Measurements from ENCODE around the gene OR52I1.

The OR52I1 gene

DNA sequence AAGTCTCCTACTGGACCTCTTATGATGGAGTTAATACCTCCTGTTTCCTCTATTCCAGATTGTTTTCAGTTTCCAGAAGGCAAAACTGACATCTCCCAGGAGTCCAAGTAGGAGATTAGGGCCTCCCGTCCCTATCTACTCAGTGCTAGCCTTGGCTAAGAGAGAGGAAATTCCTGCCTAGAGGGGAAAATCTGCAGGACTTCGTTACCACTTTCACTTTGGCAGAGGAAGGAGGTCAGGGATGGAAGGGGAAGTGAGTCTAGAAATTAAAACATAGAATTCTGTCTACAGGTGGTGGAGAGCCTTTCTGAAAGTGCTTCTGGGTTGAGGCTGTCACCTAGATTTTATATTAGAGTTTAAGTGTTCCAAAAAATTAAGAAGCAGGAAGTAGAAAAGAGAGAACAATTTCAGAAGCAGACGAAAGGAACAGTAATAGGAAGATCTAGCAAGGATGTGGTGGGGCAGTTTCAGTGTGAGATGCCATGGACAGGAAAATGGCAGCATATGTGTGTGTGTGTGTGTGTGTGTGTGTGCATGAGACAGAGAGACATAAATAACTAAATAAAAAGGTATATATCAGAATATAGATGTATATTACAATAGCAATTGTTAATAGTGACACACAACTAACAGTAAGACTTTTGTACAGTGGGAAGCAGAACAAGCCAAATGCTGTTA lies 16.6 kb downstream of the OR52I1 start:
- peak; percentile 11 for DNase-seq (ENCODE audit: low read depth)
- TF ChIP-seq, protein P1, sequence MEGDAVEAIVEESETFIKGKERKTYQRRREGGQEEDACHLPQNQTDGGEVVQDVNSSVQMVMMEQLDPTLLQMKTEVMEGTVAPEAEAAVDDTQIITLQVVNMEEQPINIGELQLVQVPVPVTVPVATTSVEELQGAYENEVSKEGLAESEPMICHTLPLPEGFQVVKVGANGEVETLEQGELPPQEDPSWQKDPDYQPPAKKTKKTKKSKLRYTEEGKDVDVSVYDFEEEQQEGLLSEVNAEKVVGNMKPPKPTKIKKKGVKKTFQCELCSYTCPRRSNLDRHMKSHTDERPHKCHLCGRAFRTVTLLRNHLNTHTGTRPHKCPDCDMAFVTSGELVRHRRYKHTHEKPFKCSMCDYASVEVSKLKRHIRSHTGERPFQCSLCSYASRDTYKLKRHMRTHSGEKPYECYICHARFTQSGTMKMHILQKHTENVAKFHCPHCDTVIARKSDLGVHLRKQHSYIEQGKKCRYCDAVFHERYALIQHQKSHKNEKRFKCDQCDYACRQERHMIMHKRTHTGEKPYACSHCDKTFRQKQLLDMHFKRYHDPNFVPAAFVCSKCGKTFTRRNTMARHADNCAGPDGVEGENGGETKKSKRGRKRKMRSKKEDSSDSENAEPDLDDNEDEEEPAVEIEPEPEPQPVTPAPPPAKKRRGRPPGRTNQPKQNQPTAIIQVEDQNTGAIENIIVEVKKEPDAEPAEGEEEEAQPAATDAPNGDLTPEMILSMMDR (conservative IDR thresholded peaks at IDR 0.05; ENCODE audit: low read length) = no peak
- H3K4me3 ChIP-seq (ENCODE audit: low read length) = peak overlapping the region; percentile 7

DNA sequence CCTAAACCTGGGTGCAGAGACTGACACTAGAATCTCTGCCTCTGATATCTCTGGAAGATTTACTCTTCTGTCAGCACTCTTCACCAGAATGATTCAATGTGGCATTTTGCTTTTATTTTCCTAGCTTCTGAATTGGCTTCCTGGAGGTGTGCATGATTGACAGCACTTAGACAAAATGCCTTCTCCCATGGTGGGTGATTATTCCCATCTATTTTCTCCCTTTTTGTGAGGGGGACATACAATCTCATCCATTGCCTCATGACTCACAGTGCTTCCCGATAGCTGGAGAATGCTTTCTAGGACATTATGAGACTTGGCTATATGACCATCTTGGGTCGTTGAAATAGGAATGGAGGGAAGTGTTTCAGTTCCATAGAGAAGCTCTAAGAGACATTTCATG lies 18.1 kb downstream of the OR52I1 start:
- no peak overlapping the region for H3K4me3 ChIP-seq (ENCODE audit: low read length)
- TF ChIP-seq, protein P1 (conservative IDR thresholded peaks at IDR 0.05; ENCODE audit: low read length) = no peak
- DNase-seq (ENCODE audit: low read depth) = no peak

- TF ChIP-seq, protein P1 (conservative IDR thresholded peaks at IDR 0.05; ENCODE audit: low read length) = no peak
- H3K4me3 ChIP-seq (ENCODE audit: low read length) = no peak overlapping the region
- no peak for DNase-seq (ENCODE audit: low read depth)
Measured at GRCh38 chr11:4615856-4616444, 22.1 kb downstream of the OR52I1 start.

DNA sequence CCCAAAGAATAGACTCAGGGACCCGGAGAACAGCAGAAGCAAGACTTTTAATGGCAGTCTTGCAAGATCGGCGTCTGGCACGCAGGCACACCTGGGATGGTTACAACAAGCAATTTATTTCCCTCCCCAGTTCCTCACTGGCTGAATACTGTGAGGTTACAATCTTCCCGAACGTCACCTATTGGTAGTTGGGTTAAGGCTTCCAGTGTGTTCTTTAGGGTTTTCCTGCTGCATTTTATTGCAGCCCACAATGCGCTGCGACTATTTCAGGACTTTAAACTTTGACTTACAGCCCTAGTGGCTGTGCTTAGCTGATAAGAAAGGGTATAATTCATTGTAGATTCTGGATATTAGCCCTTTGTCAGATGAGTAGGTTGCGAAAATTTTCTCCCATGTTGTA lies 25.7 kb downstream of the OR52I1 start:
- H3K4me3 ChIP-seq (ENCODE audit: low read length) = no peak overlapping the region
- DNase-seq (ENCODE audit: low read depth) = no peak
- TF ChIP-seq, protein P1 (conservative IDR thresholded peaks at IDR 0.05; ENCODE audit: low read length) = no peak

GRCh38 chr11:4626207-4627099 lies 32.6 kb downstream of the OR52I1 start:
- TF ChIP-seq, protein P1 (conservative IDR thresholded peaks at IDR 0.05; ENCODE audit: low read length) = peak; percentile 57
- peak; percentile 48 for DNase-seq (ENCODE audit: low read depth)

GRCh38 chr11:4636136-4636535 lies 42.3 kb downstream of the OR52I1 start:
- DNase-seq (ENCODE audit: low read depth) = no peak
- no peak overlapping the region for H3K4me3 ChIP-seq (ENCODE audit: low read length)
- TF ChIP-seq, protein P1 (conservative IDR thresholded peaks at IDR 0.05; ENCODE audit: low read length) = no peak

More at GRCh38 chr11:4626207-4627099, 32.6 kb downstream of the OR52I1 start:
- no peak overlapping the region for H3K4me3 ChIP-seq (ENCODE audit: low read length)

Measured in AG10803 (cell line).